ENCODE measurements around the gene REST.
"Not testable (repeated sequence)": the region's sequence is repeated elsewhere in the genome, so short reads cannot be mapped to it uniquely, and the experiment has no call there.

REST gene, protein sequence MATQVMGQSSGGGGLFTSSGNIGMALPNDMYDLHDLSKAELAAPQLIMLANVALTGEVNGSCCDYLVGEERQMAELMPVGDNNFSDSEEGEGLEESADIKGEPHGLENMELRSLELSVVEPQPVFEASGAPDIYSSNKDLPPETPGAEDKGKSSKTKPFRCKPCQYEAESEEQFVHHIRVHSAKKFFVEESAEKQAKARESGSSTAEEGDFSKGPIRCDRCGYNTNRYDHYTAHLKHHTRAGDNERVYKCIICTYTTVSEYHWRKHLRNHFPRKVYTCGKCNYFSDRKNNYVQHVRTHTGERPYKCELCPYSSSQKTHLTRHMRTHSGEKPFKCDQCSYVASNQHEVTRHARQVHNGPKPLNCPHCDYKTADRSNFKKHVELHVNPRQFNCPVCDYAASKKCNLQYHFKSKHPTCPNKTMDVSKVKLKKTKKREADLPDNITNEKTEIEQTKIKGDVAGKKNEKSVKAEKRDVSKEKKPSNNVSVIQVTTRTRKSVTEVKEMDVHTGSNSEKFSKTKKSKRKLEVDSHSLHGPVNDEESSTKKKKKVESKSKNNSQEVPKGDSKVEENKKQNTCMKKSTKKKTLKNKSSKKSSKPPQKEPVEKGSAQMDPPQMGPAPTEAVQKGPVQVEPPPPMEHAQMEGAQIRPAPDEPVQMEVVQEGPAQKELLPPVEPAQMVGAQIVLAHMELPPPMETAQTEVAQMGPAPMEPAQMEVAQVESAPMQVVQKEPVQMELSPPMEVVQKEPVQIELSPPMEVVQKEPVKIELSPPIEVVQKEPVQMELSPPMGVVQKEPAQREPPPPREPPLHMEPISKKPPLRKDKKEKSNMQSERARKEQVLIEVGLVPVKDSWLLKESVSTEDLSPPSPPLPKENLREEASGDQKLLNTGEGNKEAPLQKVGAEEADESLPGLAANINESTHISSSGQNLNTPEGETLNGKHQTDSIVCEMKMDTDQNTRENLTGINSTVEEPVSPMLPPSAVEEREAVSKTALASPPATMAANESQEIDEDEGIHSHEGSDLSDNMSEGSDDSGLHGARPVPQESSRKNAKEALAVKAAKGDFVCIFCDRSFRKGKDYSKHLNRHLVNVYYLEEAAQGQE
- total RNA-seq = 137 to 153 reads per million in 2 donors

DNA sequence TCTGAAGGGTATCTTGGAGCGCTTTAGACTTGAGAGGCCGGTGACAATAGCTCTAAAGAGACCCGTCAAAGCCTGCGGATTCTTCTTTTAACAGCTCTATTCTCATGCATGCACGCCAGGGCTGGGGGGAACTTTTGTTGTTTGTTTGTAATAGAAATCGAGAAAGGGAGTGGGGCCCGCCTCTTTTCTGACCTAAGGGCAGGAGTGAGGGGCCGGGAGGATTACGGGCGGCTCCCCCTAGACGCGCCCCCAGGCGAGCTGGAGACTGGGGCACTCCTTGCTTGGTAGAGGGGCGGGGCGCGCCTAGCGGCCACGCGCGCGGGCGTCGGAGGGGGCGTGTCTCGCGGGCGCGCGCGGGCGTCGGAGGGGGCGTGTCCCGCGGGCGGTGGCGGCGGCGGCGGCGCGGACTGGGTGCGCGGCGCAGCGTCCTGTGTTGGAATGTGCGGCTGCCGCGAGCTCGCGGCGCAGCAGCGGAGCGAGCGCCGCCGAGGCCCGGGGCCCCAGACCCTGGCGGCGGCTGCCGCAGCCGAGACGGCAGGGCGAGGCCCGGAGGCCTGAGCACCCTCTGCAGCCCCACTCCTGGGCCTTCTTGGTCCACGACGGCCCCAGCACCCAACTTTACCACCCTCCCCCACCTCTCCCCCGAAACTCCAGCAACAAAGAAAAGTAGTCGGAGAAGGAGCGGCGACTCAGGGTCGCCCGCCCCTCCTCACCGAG, at the start of gene REST:
TSS of gene REST (plus strand) at position 412 of the 717 bp plus-strand sequence. CDS start 2,739 bp downstream, outside the sequence.
- peak; percentile 70 for DNase-seq

DNA sequence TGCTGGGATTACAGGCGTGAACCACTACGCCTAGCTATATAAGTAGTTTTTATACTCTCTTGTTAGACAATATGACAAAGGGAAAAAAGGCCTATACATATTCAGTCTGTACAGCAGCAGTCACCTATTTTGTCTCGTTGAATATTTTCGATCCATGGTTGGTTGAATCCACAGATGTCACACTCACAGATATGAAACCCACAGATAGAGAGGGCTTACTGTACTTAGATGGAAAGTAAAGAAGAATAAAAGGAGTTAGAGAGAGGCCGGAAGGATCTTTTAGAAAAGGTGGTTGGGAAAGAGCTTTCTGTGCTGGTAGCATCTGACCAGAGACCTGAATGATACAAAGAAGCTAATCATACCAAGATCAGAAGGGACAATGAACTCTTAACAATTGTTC, 47.9 kb upstream of the REST start:
- no peak for DNase-seq

DNA sequence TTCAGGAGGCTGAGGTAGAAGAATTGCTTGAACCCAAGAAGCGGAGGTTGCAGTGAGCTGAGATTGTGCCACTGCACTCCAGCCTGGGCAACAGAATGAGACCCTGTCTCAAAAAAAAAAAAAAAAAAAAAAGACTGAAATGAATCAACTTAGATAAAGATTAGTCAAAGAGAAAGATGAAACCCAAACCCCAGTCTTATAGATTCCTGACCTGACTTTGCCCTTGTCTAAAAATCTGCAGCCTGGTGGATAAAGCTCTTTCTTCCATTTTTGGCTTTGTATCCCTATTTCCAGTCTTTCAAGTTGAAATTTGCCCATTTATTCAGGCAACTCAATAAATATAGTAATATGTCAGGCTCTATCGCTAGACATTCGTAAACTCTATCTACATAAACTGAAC, 46.9 kb upstream of the REST start:
- DNase-seq = no peak

DNA sequence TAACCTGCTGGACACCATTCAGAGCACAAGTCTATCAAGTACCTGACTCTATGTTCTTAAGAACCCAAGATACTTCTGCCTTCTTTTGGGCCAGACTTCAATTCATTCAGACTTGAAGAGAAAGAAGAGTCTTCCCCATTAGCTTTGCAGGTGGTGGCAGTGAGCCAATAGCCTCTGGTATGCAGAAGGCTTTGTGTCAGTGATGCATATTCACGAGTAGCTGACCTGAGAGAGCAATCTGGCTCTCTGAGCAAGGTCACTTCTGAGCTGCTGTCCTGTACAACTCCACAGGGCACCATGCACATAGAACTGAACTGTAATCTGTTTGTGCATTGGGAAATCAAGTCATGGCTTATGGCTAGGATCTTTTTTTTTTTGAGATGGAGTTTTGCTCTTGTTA, 46.3 kb upstream of the REST start:
- no peak for DNase-seq

DNA sequence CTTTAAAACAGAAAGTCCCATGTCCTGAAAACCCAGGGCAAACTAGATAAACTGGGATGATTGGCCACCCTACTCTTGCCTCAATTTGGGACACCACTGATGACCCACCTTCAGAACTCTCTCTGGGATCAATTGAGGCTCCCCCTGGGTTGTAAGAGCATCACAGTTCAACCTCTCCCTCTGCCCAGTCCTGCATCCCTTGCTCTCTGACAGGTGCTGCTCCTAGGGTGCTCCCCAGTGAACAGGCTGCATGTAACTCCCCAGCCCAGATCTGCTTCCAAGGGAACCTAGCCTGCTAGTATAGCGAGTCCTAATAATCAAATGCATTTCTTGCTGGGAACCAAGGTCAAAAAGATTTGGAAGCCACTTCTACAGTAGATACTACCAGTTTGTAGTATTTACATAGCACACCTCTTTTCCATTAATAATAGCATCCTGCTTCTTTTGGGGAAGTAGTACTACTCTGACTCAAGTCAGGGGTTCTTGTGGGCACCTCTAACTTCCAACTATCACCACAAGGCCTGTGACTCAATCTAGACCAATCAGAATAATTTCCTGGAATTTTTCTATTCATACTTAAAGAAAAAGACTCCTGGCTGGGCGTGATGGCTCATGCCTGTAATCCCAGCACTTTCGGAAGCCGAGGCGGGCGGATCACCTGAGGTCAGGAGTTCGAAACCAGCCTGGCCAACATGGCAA, 44.1 kb upstream of the REST start:
- no peak for DNase-seq

DNA sequence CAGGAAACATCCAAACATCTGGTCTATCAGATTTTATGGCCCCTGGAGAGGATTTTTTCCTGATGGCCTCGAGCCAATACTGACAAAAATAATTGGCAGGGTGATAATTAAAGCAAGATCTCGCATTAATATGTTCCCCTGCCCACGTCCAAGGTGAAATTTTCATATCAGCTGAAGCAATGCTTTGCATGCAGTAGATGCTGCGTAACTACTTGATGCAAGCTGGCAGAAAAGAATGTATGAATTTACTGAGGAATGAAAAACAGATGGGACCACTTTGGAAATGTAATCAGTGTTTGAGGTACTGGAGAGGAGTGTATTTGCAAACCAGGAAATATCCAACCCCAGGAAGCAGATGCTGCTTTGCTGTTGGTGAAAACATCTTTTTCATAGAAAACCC, 36.8 kb upstream of the REST start:
- no peak for DNase-seq

DNA sequence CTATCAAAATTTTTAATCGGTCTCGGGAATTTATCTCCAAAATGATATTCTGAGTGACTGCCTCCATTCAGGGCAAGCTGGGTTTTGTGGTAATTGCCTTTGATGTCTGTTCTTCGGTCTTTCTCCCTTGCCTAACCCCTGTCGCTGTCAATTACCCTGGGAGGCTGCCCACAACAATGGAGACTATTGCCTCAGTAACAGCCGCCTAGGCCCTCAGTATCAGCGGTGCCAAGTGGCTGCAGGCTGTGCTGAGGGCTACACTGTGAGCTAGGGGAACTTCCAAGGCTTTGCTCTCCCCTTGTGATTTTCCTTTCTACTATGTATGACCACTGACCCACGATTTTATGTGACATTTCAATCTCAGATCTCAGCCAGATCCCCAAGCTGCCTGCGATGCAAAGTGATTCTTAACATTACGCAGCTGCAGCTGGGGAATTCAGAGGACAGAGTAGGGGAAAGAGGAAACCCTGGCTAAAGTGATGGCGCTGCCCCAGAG, 36.3 kb upstream of the REST start:
- DNase-seq = no peak

DNA sequence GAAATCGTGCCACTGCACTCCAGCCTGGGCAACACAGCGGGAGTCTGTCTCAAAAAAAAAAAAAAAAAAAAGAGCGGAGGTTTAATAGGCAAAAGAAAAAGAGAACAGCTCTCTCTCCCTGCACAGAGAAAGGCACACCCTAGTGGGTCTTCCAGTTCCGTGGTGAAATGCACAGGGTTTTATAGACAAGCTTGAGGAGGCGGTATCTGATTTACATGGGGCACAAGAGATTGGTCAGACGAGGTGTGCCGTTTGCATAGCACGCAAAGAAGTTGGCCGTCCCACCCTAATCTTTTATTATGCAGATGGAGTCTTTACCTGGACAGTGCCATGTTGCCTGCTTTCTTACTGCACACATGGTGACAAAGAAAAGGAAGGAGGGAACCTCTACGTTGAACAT, 33.5 kb upstream of the REST start:
- DNase-seq = no peak

DNA sequence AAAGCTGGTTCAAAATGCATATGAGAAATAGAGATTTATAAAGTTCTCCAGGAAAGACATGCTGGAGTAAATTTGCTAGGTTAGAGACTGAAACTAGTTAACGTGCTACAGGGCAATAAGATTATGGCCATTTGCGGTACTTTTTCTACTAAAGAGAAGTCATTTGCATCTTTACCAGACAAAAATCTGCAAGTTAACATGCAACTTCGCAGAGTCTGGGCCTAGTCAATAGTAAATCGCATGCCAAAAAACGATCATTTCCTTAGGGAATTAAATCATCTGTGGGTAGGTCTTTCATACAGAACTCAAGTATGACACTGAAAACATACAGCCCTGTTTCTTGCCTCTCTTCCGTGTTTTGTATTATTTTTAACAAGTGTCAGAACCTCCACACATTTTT, 32.8 kb upstream of the REST start:
- DNase-seq = no peak

DNA sequence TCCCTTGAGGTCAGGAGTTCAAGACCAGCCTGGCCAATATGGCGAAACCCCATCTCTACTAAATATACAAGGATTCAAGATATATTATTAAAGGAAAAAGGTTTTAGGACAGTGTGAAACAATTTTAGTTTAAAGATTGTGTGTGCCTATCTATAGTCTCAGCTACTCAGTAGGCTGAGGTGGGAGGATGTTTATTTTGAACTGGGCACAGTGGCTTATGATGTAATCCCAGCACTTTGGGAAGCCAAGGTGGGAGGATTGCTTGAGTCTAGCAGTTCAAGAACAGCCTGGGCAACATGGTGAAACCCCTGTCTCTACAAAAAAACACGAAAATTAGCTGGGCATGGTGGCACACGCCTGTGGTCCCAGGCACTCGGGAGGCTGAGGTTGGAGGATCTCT, 31.4 kb upstream of the REST start:
- DNase-seq = no peak

DNA sequence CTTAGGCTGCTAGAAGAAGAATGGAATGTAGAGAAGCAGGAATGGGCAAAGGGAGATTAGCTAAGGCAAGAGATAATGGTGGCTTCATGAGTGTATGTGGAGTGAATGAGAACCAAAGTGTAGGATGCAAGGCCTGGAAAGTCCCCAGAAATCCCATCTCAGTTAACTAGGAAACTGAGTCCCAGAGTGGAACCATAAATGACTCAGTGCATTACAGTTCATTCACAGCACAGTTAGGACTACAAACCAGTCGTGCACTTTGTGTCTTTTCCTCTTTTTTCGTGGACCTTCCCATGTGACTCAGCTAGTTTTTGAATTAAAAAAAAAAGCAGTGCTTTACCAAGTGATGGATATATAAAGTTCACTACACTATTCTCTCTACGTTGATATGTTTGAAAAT, 27.7 kb upstream of the REST start:
- no peak for DNase-seq

DNA sequence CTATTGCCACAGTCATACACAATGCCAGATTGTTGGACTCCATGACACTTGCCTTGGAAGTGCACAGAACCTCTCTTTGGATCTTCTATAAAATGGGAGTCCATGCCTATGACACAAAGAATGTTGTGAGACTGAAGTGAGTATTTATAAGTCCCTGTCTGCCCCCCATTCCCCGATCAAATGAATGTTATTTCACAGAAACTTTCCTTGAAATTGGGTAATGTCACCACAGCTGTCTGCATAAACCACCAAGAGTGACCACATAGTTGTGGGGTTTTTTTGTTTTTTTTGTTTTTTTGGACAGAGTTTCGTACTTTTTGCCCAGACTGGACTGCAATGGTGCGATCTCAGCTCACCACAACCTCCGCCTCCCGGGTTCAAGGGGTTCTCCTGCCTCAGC, 27.1 kb upstream of the REST start:
- no peak for DNase-seq

DNA sequence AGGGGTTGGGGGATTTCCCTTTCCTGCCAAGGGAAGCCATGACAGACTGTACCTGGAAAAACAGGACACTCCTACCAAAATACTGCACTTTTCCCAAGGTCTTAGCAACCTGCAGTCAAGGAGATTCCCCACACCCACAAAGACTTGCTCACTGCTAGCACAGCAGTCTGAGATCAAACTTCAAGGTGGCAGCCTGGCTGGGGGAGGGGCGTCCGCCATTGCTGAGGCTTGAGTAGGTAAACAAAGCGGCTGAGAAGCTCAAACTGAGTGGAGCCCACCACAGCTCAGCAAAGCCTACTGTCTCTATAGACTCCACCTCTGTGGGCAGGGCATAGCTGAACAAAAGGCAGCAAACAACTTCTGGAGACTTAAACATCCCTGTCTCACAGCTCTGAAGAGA, 23.2 kb upstream of the REST start:
- DNase-seq = not testable (repeated sequence)

DNA sequence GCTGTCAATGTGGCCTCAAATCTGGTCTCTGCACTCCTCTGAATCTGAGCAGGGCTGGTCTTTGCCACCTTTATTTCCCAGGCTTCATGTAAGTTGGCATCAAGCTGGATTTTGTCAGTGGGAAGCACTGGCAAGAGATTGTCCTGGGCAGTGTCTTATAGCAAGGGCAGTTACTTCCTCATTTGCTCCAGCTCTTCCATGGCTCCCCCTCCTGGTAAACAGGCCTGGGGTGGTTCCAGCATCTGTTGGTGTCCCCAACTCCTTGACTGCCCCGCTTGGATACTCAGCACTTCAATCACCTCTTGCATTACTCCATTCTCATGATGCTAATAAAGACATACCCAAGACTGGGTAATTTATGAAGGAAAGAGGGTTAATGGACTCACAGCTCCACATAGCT, 15.0 kb upstream of the REST start:
- DNase-seq = no peak

DNA sequence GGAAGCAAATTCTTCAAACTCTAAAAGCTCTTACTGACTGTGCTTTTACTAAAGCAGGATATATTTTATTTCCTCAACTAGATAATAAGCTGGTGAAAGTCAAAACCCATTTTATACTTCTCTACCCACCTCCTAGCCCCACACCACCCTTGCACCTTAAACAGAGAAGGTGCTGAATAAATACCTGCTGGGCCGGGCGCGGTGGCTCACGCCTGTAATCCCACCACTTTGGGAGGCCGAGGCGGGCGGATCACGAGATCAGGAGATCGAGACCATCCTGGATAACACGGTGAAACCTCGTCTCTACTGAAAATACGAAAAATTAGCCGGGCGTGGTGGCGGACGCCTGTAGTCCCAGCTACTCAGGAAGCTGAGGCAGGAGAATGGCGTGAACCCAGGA, 9.9 kb upstream of the REST start:
- not testable (repeated sequence) for DNase-seq

DNA sequence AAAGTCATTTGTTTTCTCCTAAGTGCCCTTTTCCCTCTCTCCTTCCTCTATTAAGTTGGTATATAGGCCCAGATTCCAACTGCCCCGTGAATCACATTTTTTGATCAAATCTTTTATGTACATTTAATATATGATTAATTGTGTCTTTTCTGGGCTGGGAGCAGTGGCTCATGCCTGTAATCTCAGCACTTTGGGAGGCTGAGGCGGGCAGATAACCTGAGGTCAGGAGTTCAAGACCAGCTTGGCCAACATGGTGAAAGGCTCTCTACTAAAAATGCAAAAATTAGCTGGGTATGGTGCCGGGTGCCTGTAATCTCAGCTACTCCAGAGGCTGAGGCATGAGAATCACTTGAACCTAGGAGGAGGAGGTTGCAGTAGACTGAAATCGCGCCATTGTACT, 7.5 kb upstream of the REST start:
- DNase-seq = not testable (repeated sequence)

DNA sequence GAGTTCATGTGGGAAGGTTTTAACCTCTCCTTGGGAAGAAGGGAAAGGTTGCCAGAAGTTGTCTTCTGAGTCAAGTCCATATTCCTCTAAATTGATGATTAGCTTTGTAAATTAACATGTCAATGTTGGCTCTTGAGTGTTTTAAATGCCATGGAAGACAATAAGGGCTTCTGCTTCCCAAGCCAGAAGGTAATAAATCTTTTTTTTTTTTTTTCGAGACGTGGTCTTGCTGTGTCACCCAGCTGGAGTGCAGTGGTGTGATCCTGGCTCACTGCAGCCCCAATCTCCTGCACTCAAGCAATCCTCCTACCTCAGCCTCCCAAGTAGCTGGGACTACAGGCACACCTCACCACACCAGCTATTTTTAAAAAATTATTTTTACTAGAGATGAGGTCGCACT, 5.0 kb upstream of the REST start:
- DNase-seq = no peak

DNA sequence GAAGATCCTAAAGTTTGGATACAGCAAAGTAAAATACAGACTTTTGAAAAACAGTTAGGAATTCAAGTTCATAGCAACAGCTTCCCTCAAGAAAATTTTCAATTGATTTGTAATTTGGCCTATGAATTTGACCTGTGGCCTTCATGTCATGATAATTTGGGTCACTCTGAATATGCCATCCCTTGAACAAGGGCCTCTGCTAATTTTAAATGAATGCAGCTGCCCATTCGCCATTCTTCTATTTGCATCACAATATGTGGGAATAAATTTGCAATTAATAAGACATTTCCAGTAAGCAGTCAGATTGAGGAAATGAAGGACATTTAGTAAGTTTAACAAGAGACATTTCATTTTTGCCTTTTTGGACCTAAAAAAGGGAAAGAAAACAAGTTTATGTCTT, 1.9 kb upstream of the REST start:
- DNase-seq = no peak

DNA sequence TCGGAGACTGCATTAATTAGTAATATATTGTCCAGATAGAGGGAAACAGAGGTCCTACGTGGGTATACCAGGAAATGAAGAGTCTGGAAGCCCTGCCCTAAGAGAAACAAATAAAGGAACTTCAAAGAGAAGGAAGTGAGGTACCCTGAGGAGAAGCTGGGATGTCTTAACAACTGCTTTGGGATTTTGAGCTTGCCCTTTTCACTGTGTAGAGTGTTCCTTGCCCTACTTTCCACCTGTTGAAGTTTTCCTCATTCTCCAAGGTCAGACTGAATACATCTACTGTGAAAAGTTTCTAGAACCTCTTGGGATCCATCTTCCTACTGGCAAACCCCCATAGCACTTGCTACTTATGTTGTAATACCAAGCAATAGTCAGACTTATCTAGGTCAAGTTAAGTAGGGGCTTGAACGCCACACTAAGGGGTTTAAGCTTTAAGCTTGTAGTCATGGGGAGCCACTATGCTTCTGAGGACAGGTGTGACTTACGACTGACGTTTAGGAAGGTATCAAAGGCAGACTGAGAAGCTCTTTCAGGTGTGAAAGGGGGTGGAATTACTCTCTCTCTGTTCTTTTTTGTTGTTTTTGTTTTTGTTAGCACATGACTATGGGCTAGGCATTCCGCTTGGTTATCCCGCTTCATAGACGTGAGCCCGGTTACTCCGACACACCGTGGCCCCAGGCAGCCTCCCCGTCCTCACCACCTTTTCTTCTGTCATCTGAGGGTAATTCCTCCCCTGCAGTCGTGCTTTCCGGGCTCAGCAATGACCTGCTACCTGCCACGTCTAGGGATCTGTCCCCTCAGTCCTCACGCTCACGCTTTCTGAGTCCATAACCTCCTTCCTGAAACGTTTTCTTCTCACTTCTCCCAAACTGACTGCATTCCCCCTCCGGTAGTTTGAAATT, 959 bp upstream of the REST start:
- DNase-seq = no peak

DNA sequence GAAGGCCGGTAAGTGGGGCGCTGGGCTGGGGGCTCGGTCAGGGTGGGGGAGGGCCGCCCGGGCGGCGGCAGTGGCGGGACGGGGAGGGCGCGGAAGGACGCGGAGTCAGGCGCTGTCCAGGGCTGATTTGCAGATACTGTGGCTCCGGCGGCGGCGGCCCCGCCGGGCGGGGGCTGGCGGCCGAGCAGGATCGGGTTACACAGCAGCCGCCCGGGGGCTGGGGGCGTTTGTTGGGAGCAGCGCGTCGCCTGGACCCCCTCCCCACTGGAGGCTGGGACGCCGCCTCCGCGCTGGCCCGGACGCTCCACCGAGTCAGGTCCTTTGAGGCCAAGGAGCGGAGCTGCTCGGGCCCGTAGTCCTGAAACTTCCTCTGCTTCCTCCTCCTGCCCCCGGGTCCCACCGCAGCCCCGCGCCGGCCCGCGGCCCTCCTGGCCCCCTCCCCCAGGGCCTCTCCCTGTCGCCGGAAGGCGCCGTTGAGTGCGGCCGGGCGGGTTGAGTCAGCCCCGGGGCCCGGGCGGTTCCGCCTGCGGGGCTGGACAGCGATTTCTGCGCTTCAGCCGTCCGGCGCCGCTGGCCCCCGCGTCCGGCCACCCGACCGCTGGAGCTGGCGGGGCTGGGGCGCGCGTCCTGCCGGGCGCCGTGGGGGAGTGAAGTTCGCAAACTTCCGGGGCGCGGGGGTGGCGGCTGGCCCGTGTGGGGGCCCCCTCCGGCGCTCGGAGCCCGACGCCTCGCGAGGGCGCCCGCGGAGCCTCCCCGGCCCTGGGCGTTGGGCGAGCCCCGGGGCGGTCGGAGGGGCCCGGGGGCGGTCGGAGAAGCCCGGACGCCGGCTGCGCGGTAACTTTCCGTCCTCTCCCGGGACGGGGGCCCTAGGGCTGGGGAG, 746 bp downstream of the REST start:
- DNase-seq = peak; percentile 71
